PC-9 (cell line): ENCODE measurements around the gene UBQLN2. TPM values are rescaled to one million over a fixed set of nuclear protein-coding genes. Genes with fewer than 3 reads are reported as not detected.

Source experiments
- BruUV-seq: library from RNA; stranded (reverse); fragments of 400-500 nt; replicated peaks from 2 replicates; lab custom pipeline; 2021; lab: Mats Ljungman, UMichigan
- CTCF ChIA-PET: fragments of 300-600 bp; sonication (Branson Sonifier 250); formaldehyde crosslinking; loops from one replicate; lab custom pipeline; 2022; ENCODE audit warnings: antibody characterized with exemption; lab: Charles Lee
- POLR2A ChIA-PET: fragments of 300-600 bp; sonication (Branson Sonifier 250); formaldehyde crosslinking; loops from one replicate; lab custom pipeline; 2022; ENCODE audit warnings: antibody characterized with exemption; ENCODE audit not compliant: unreplicated experiment; lab: Charles Lee
- DNase-seq, 2 experiments: peaks; one replicate each; pipeline versions ENCODE4 v3.0.0 to v3.0.0-alpha.2; 2015 to 2022; ENCODE audit warnings: mixed read lengths in 1 of 2
- H2AFZ ChIP-seq: fragments of 200-600 bp; sonication (generic); 2 replicates; pipeline ENCODE4 v1.8.1; 2017; ENCODE audit warnings: antibody characterized with exemption
- H3F3A ChIP-seq: fragments of 200-600 bp; sonication (generic); 2 replicates; pipeline ENCODE4 v1.8.1; 2017; ENCODE audit warnings: antibody characterized with exemption, mild to moderate bottlenecking, low read depth; ENCODE audit not compliant: insufficient read depth
- H3K27ac ChIP-seq: fragments of 200-600 bp; sonication (generic); 2 replicates; pipeline ENCODE4 v1.6.1; 2016; ENCODE audit warnings: mixed run types
- H3K27me3 ChIP-seq: fragments of 200-600 bp; sonication (generic); 2 replicates; pipeline ENCODE4 v1.6.1; 2016; ENCODE audit warnings: low read depth, mixed run types; ENCODE audit not compliant: insufficient read depth
- H3K36me3 ChIP-seq: fragments of 200-600 bp; sonication (generic); 2 replicates; pipeline ENCODE4 v1.6.1; 2016; ENCODE audit warnings: low read depth, mixed run types
- H3K4me1 ChIP-seq: fragments of 200-600 bp; sonication (generic); replicated peaks from 2 replicates; pipeline ENCODE4 v1.6.1; 2016; ENCODE audit warnings: mixed run types; ENCODE audit not compliant: insufficient read depth
- H3K4me2 ChIP-seq: fragments of 200-600 bp; sonication (generic); 2 replicates; pipeline ENCODE4 v1.6.1; 2017; ENCODE audit warnings: mixed run types
- H3K4me3 ChIP-seq: fragments of 200-600 bp; sonication (generic); 2 replicates; pipeline ENCODE4 v1.6.1; 2016; ENCODE audit warnings: mixed run types
- H3K79me2 ChIP-seq: fragments of 200-600 bp; sonication (generic); 2 replicates; pipeline ENCODE4 v1.6.1; 2017; ENCODE audit warnings: low read depth, mixed run types
- H3K9me2 ChIP-seq: fragments of 200-600 bp; sonication (generic); 2 replicates; pipeline ENCODE4 v1.8.1; 2017; ENCODE audit warnings: mild to moderate bottlenecking; ENCODE audit not compliant: insufficient read depth
- H3K9me3 ChIP-seq: fragments of 200-600 bp; sonication (generic); 2 replicates; pipeline ENCODE4 v1.8.1; 2016; ENCODE audit warnings: low read depth; ENCODE audit not compliant: insufficient read depth
- H4K20me1 ChIP-seq: fragments of 200-600 bp; sonication (generic); 2 replicates; pipeline ENCODE4 v1.8.1; 2017; ENCODE audit not compliant: insufficient read depth
- CTCF ChIP-seq: fragments of 200-600 bp; sonication (generic); conservative IDR thresholded peaks from 2 replicates; pipeline ENCODE4 v1.6.1; 2017; ENCODE audit warnings: mixed run types, antibody characterized with exemption, mild to moderate bottlenecking, moderate library complexity
- EZH2 ChIP-seq: fragments of 200-600 bp; sonication (generic); IDR thresholded peaks from 2 replicates; pipeline ENCODE4 v1.8.0; 2017; ENCODE audit warnings: antibody characterized with exemption, low read depth
- intact Hi-C: fragments of 100-400 bp; cut with micrococcal nuclease; formaldehyde crosslinking; loops from one replicate; pipeline ENCODE4 v1.10.0; 2022; ENCODE audit not compliant: unreplicated experiment
- total RNA-seq: library from RNA; stranded (reverse); gene quantifications from 2 replicates; pipeline ENCODE4 v1.2.3, GENCODE V29; 2021

UBQLN2 gene
- total RNA-seq, 1 experiment from 2014 or later = 78.7 TPM

GRCh38 chrX:56569378-56570057 lies 6.1 kb downstream of the UBQLN2 start:
- Histone ChIP-seq H3K79me2 (peaks cover 49% of the 10 kb centered on the region), H3K27me3 (no peaks in the 10 kb centered on the region), H3K4me3 (no peak overlapping the region), H2AFZ (no peak overlapping the region), H3K4me1 (peaks cover 9% of the 10 kb centered on the region; the same call in 1 of the 2 replicates), H3K9me2 (no peaks in the 10 kb centered on the region), H3K36me3 (peaks cover 15% of the 10 kb centered on the region), H3K27ac (no peak overlapping the region), H3K9me3 (no peaks in the 10 kb centered on the region), H3K4me2 (no peak overlapping the region), H4K20me1 (peaks cover 34% of the 10 kb centered on the region), H3F3A (0 out of 2 replicates have a peak, but pooled peaks cover 3% of the 10 kb centered on the region)
- TF ChIP-seq CTCF = no peak
- TF ChIP-seq EZH2 = no peak
- CTCF ChIA-PET = no interaction called here
- no TSS peak for BruUV-seq
- intact Hi-C loops = loop anchor here (5.0 kb wide), 1 partner anchor 182 kb away; no protein-coding TSS in a partner anchor
- POLR2A ChIA-PET = interaction anchor here (0.6 kb wide), 2 partner anchors 125 to 180 kb away, joined by 5 to 7 read pairs; no protein-coding TSS in a partner anchor
- no peak for DNase-seq

GRCh38 chrX:56572975-56573374 lies 9.5 kb downstream of the UBQLN2 start:
- no peak overlapping the region for H3K27ac ChIP-seq
- TF ChIP-seq EZH2 = no peak
- TF ChIP-seq CTCF = no peak
- H2AFZ ChIP-seq = no peak overlapping the region
- no peaks in the 10 kb centered on the region for H3K4me1 ChIP-seq
- no peaks in the 10 kb centered on the region for H3K9me2 ChIP-seq
- H3K36me3 ChIP-seq = peaks cover 15% of the 10 kb centered on the region
- H3F3A ChIP-seq = 0 out of 2 replicates have a peak, but pooled peaks cover 3% of the 10 kb centered on the region
- intact Hi-C loops = loop anchor here (5.0 kb wide), 1 partner anchor 186 kb away; no protein-coding TSS in a partner anchor
- BruUV-seq = no TSS peak
- H3K4me2 ChIP-seq = no peak overlapping the region
- no peaks in the 10 kb centered on the region for H3K27me3 ChIP-seq
- POLR2A ChIA-PET = interaction anchor here (0.8 kb wide), 1 partner anchor 121 kb away, joined by 6 read pairs; no protein-coding TSS in a partner anchor
- H3K9me3 ChIP-seq = no peaks in the 10 kb centered on the region
- peaks cover 18% of the 10 kb centered on the region for H3K79me2 ChIP-seq
- peaks cover 4% of the 10 kb centered on the region for H4K20me1 ChIP-seq
- DNase-seq = no peak
- CTCF ChIA-PET = no interaction called here
- H3K4me3 ChIP-seq = no peak overlapping the region

GRCh38 chrX:56574861-56575260 lies 11.4 kb downstream of the UBQLN2 start:
- ChIA-PET POLR2A (no interaction called here), CTCF (no interaction called here)
- TF ChIP-seq EZH2 = no peak
- no peak for TF ChIP-seq CTCF
- no peaks in the 10 kb centered on the region; the same call in 1 of the 2 replicates for H4K20me1 ChIP-seq
- no peak overlapping the region for H3K4me3 ChIP-seq
- H3F3A ChIP-seq = no peaks in the 10 kb centered on the region
- H3K9me2 ChIP-seq = no peaks in the 10 kb centered on the region
- H2AFZ ChIP-seq = no peak overlapping the region
- H3K79me2 ChIP-seq = 0 out of 2 replicates have a peak, but pooled peaks cover 10% of the 10 kb centered on the region
- no peak overlapping the region for H3K27ac ChIP-seq
- no peak overlapping the region for H3K4me2 ChIP-seq
- H3K9me3 ChIP-seq = no peaks in the 10 kb centered on the region
- no TSS peak for BruUV-seq
- intact Hi-C loops = loop anchor here (5.0 kb wide), 1 partner anchor 188 kb away; no protein-coding TSS in a partner anchor
- H3K4me1 ChIP-seq = no peaks in the 10 kb centered on the region
- H3K27me3 ChIP-seq = no peaks in the 10 kb centered on the region
- no peak for DNase-seq
- peaks cover 3% of the 10 kb centered on the region; the same call in 1 of the 2 replicates for H3K36me3 ChIP-seq
